HL-60 (cell line): Measurements from ENCODE around the gene TANC1.

Source experiments
- DNase-seq, 2 experiments: peaks; one replicate each; pipeline ENCODE4 v3.0.0-alpha.2; 2010 to 2020; ENCODE audit warnings: low read depth in 1 of 2, low spot score in 1 of 2
- H3K27ac ChIP-seq: fragments of 250-450 bp; sonication (Bioruptor Pico); replicated peaks from 2 replicates; pipeline ENCODE4 v1.5.1; 2020; ENCODE audit warnings: mild to moderate bottlenecking, moderate library complexity
- H3K27me3 ChIP-seq: fragments of 250-450 bp; sonication (Bioruptor Pico); 2 replicates; pipeline ENCODE4 v1.5.1; 2021; ENCODE audit warnings: mild to moderate bottlenecking, moderate library complexity; ENCODE audit not compliant: insufficient read depth, poor library complexity, severe bottlenecking
- H3K4me3 ChIP-seq: replicated peaks from 2 replicates; pipeline ENCODE4 v1.5.1; 2011; ENCODE audit warnings: mild to moderate bottlenecking, control low read depth, low read length; ENCODE audit not compliant: insufficient read depth
- CTCF ChIP-seq: IDR thresholded peaks from one replicate; pipeline ENCODE4 v1.5.1; 2011; ENCODE audit warnings: low read length, control low read depth, inconsistent platforms; ENCODE audit not compliant: insufficient read depth
- GABPA ChIP-seq: IDR thresholded peaks from 2 replicates; pipeline ENCODE4 v1.6.1; 2012; ENCODE audit warnings: low read depth
- POLR2AphosphoS5 ChIP-seq: IDR thresholded peaks from 2 replicates; pipeline ENCODE4 v1.6.1; 2012; ENCODE audit warnings: low read depth
- REST ChIP-seq: IDR thresholded peaks from 2 replicates; pipeline ENCODE4 v1.6.1; 2012; ENCODE audit warnings: low read depth; ENCODE audit not compliant: insufficient replicate concordance
- SPI1 ChIP-seq: IDR thresholded peaks from 2 replicates; pipeline ENCODE4 v1.6.1; 2012; ENCODE audit warnings: low read depth, mild to moderate bottlenecking, borderline replicate concordance

The TANC1 gene

GRCh38 chr2:159227467-159227866 is 259.0 kb downstream of the TANC1 start:
- TF ChIP-seq CTCF (no peak), SPI1 (no peak), GABPA (no peak), REST (no peak), POLR2AphosphoS5 (no peak)
- H3K27ac ChIP-seq, result no peak overlapping the region
- no peaks in the 10 kb centered on the region for H3K27me3 ChIP-seq
- no peak for DNase-seq
- H3K4me3 ChIP-seq, result no peak overlapping the region

DNA sequence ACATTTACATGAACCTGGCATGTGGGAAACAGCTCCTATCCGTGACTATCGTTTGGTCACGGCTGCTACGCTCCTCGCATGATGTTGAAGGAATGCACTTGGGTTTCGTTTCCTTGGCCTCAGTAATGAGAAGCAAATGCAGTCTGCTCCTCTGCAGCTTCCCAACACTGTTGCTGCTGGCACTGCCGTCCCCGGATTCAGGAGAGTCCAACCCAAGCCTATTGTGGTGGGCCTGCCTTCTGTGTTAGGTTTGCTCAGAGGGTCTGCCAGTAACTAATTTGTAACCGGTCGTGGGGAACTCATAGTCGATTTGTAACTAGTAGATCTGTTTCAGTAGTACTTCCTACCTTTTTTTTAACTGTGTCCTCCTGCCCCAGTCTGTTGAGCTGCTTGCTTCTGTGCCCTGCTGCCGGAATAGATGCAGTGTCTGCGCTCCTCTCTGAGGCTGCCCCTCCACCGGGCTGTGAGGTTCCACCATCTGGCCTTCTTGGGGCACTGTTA is 259.7 kb downstream of the TANC1 start:
- TF ChIP-seq REST, result no peak
- TF ChIP-seq CTCF, result no peak
- no peak for TF ChIP-seq SPI1
- TF ChIP-seq POLR2AphosphoS5, result no peak
- no peak for TF ChIP-seq GABPA
- Histone ChIP-seq H3K27me3 (no peaks in the 10 kb centered on the region), H3K27ac (no peak overlapping the region), H3K4me3 (no peak overlapping the region)
- DNase-seq, result no peak

GRCh38 chr2:159229476-159230144 is 261.2 kb downstream of the TANC1 start:
- H3K4me3 ChIP-seq, result no peak overlapping the region
- no peak for DNase-seq
- H3K27ac ChIP-seq, result no peak overlapping the region
- H3K27me3 ChIP-seq, result no peaks in the 10 kb centered on the region
- TF ChIP-seq CTCF, result no peak
- TF ChIP-seq GABPA, result no peak
- no peak for TF ChIP-seq POLR2AphosphoS5
- TF ChIP-seq SPI1, result no peak
- TF ChIP-seq REST, result no peak
